Activated CD8-positive, alpha-beta T cell treated with anti-CD3 and anti-CD28 coated beads for 36 hours (primary cell): ENCODE data around the gene SMTNL2. TPM values are rescaled to one million over a fixed set of nuclear protein-coding genes. Genes with fewer than 3 reads are reported as not detected.

ENCODE experiments used
- ATAC-seq: fragments of 200-7000 bp; cut with Tn5 transposase; one replicate; pipeline ENCODE4 v1.10.0; 2021; ENCODE audit warnings: mild to moderate bottlenecking, moderate library complexity
- CTCF ChIA-PET: fragments of 350-600 bp; sonication (Branson Sonifier 250); formaldehyde crosslinking; loops from one replicate; lab custom pipeline; 2021; ENCODE audit warnings: antibody characterized with exemption; lab: Charles Lee
- POLR2A ChIA-PET: fragments of 350-600 bp; sonication (Branson Sonifier 250); formaldehyde crosslinking; loops from one replicate; lab custom pipeline; 2021; ENCODE audit warnings: antibody characterized with exemption; lab: Charles Lee
- DNase-seq: peaks from one replicate; pipeline ENCODE4 v3.0.0-alpha.2; 2020
- H3K27ac Mint-ChIP-seq: one replicate; pipeline ENCODE4 v1.8.0; 2021; ENCODE audit warnings: mild to moderate bottlenecking, mixed read lengths
- H3K27me3 Mint-ChIP-seq: one replicate; pipeline ENCODE4 v1.8.0; 2021; ENCODE audit warnings: mixed read lengths
- H3K36me3 Mint-ChIP-seq: one replicate; pipeline ENCODE4 v1.8.0; 2021; ENCODE audit warnings: low read depth, mixed read lengths
- H3K4me1 Mint-ChIP-seq: one replicate; pipeline ENCODE4 v1.8.0; 2021; ENCODE audit warnings: low read depth, mixed read lengths
- H3K4me3 Mint-ChIP-seq: one replicate; pipeline ENCODE4 v1.8.0; 2021; ENCODE audit warnings: mild to moderate bottlenecking, moderate library complexity, mixed read lengths
- H3K9me3 Mint-ChIP-seq: one replicate; pipeline ENCODE4 v1.8.0; 2021; ENCODE audit warnings: mixed read lengths
- intact Hi-C: fragments of 100-400 bp; cut with micrococcal nuclease; formaldehyde crosslinking; loops from one replicate; pipeline ENCODE4 v1.10.0; 2022
- total RNA-seq, 2 experiments: library from RNA; stranded (reverse); gene quantifications; one replicate each; pipeline ENCODE4 v1.2.3, GENCODE V29; 2021
- TF ChIP-seq, protein P1 (sequence below): fragments of 200-600 bp; IDR thresholded peaks from one replicate; pipeline ENCODE4 v1.8.0; 2022; ENCODE audit warnings: antibody characterized with exemption, mild to moderate bottlenecking

SMTNL2 gene
- total RNA-seq, 2 experiments from 2014 or later, result not detected

DNA sequence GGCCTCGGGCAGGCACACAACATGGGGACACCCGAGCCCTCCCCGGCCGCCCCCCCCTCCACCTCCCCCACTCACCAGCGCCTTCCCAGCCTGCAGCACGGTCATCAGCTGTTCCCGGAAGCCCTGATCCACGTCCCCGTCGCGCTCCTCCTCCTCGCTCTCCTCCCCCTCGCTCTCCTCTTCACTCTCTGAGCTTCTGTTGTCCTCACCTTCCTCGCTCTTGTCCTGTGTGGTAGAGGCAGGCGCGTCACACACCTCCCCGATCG lies 39.4 kb upstream of the SMTNL2 start:
- Mint-ChIP-seq H3K4me1 (no peaks in the 10 kb centered on the region), H3K4me3 (no peak overlapping the region), H3K27ac (no peak overlapping the region), H3K9me3 (no peaks in the 10 kb centered on the region), H3K27me3 (no peaks in the 10 kb centered on the region), H3K36me3 (peaks cover 19% of the 10 kb centered on the region)
- no peak for ATAC-seq
- intact Hi-C loops, result no loop called here
- ChIA-PET CTCF (no interaction called here), POLR2A (interaction anchor here (2.1 to 2.9 kb wide), 2 partner anchors 9 to 10 kb away, joined by 9 to 13 read pairs; partner anchors contain the start of gene MYBBP1A)
- DNase-seq, result no peak
- TF ChIP-seq, protein P1, sequence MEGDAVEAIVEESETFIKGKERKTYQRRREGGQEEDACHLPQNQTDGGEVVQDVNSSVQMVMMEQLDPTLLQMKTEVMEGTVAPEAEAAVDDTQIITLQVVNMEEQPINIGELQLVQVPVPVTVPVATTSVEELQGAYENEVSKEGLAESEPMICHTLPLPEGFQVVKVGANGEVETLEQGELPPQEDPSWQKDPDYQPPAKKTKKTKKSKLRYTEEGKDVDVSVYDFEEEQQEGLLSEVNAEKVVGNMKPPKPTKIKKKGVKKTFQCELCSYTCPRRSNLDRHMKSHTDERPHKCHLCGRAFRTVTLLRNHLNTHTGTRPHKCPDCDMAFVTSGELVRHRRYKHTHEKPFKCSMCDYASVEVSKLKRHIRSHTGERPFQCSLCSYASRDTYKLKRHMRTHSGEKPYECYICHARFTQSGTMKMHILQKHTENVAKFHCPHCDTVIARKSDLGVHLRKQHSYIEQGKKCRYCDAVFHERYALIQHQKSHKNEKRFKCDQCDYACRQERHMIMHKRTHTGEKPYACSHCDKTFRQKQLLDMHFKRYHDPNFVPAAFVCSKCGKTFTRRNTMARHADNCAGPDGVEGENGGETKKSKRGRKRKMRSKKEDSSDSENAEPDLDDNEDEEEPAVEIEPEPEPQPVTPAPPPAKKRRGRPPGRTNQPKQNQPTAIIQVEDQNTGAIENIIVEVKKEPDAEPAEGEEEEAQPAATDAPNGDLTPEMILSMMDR, result no peak

GRCh38 chr17:4545217-4545951 lies 38.9 kb upstream of the SMTNL2 start:
- ChIA-PET POLR2A (interaction anchor here (0.7 to 2.9 kb wide), 3 partner anchors 9 to 10 kb away, joined by 3 to 13 read pairs (median 9); partner anchors contain the start of gene MYBBP1A), CTCF (no interaction called here)
- no peaks in the 10 kb centered on the region for H3K9me3 Mint-ChIP-seq
- H3K27ac Mint-ChIP-seq, result no peak overlapping the region
- intact Hi-C loops, result no loop called here
- no peaks in the 10 kb centered on the region for H3K27me3 Mint-ChIP-seq
- peaks cover 22% of the 10 kb centered on the region for H3K36me3 Mint-ChIP-seq
- TF ChIP-seq, protein P1, result no peak
- DNase-seq (no peak), ATAC-seq (no peak)
- no peak overlapping the region for H3K4me3 Mint-ChIP-seq
- no peaks in the 10 kb centered on the region for H3K4me1 Mint-ChIP-seq

DNA sequence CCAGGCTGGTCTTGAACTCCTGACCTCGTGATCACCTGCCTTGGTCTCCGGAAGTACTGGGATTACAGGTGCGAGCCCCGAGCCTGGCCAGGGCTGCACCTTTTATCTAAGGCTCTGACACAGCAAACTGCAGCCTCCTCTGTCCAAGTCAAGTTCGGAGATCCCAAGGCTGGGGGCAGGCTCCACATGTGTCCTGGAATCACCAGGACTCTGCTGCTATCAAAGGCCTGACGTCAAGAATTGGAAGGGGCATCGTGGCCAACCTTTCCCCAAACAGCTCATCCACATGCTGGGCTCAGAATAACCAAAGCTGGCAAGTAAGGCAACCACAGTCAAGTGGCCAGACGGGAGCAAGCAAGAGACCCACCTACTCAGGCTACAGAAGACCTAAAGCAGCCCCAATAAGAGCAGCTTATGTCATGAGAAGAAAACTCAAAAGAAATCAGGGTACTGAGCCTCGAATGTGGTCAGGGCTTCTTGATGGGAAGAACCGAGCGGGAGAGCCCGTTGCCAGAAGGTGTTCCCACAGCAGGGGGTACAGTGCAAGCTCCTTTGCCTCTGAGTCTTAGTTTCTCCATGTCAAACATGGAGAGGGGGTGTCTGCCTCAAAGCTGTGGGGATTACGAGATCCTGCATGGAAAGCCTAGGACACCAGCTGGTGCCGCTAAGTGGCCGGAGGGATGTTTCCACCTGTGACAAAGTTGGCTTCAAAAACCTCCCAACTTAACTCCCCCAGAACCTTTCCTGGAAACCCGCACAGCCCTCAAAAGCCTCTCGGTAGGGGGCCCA lies 37.0 kb upstream of the SMTNL2 start:
- TF ChIP-seq, protein P1, result no peak
- intact Hi-C loops, result no loop called here
- ChIA-PET CTCF (interaction anchor here (1.5 kb wide), 1 partner anchor 20 kb away, joined by 4 read pairs; no protein-coding TSS in a partner anchor), POLR2A (interaction anchor here (1.0 to 2.9 kb wide), 3 partner anchors 7 to 13 kb away, joined by 4 to 13 read pairs (median 4); partner anchors contain the start of gene MYBBP1A)
- Mint-ChIP-seq H3K27ac (no peak overlapping the region), H3K9me3 (no peaks in the 10 kb centered on the region), H3K27me3 (no peaks in the 10 kb centered on the region), H3K4me1 (peaks cover 3% of the 10 kb centered on the region), H3K4me3 (no peak overlapping the region), H3K36me3 (peaks cover 33% of the 10 kb centered on the region)
- no peak for ATAC-seq
- DNase-seq, result no peak

- Mint-ChIP-seq H3K27me3 (no peaks in the 10 kb centered on the region), H3K27ac (no peak overlapping the region), H3K4me3 (no peak overlapping the region), H3K36me3 (peaks cover 36% of the 10 kb centered on the region), H3K9me3 (no peaks in the 10 kb centered on the region), H3K4me1 (peaks cover 3% of the 10 kb centered on the region)
- DNase-seq, result no peak
- POLR2A ChIA-PET, result interaction anchor here (1.0 to 1.6 kb wide), 3 partner anchors 13 to 111 kb away, joined by 3 to 4 read pairs (median 4); no protein-coding TSS in a partner anchor
- CTCF ChIA-PET, result interaction anchor here (1.5 kb wide), 1 partner anchor 19 kb away, joined by 4 read pairs; no protein-coding TSS in a partner anchor
- intact Hi-C loops, result no loop called here
- no peak for ATAC-seq
- TF ChIP-seq, protein P1, result no peak
Measured at GRCh38 chr17:4548061-4548461, 36.3 kb upstream of the SMTNL2 start.
